Activated CD4-positive, alpha-beta T cell treated with anti-CD3 and anti-CD28 coated beads, Interleukin-2, amount 10 ng/mL, durations not matched to agents 7 days and 5 days (primary cell): ENCODE measurements around the gene CACNA1B. TPM values are rescaled to one million over a fixed set of nuclear protein-coding genes. Genes with fewer than 3 reads are reported as not detected.

Experiments used
- CTCF ChIA-PET: fragments of 350-600 bp; sonication (Branson Sonifier 250); formaldehyde crosslinking; loops from one replicate; lab custom pipeline; 2021; ENCODE audit warnings: antibody characterized with exemption; lab: Charles Lee
- POLR2A ChIA-PET: fragments of 350-600 bp; sonication (Branson Sonifier 250); formaldehyde crosslinking; loops from one replicate; lab custom pipeline; 2021; ENCODE audit warnings: antibody characterized with exemption; lab: Charles Lee
- DNase-seq: peaks from one replicate; pipeline ENCODE4 v3.0.0-alpha.2; 2020
- H3K27ac Mint-ChIP-seq: one replicate; pipeline ENCODE4 v1.8.0; 2021; ENCODE audit warnings: mild to moderate bottlenecking, moderate library complexity, mixed read lengths
- H3K27me3 Mint-ChIP-seq: one replicate; pipeline ENCODE4 v1.8.0; 2021; ENCODE audit warnings: mixed read lengths
- H3K36me3 Mint-ChIP-seq: one replicate; pipeline ENCODE4 v1.8.0; 2021; ENCODE audit warnings: low read depth, mixed read lengths
- H3K4me1 Mint-ChIP-seq: one replicate; pipeline ENCODE4 v1.8.0; 2021; ENCODE audit warnings: mixed read lengths
- H3K4me3 Mint-ChIP-seq: one replicate; pipeline ENCODE4 v1.8.0; 2021; ENCODE audit warnings: mild to moderate bottlenecking, moderate library complexity, mixed read lengths
- H3K9me3 Mint-ChIP-seq: one replicate; pipeline ENCODE4 v1.8.0; 2021; ENCODE audit warnings: mixed read lengths
- total RNA-seq, 2 experiments: library from RNA; stranded (reverse); gene quantifications; one replicate each; pipeline ENCODE4 v1.2.3, GENCODE V29; 2021

The CACNA1B gene
- total RNA-seq, 2 experiments from 2014 or later, result not detected

DNA sequence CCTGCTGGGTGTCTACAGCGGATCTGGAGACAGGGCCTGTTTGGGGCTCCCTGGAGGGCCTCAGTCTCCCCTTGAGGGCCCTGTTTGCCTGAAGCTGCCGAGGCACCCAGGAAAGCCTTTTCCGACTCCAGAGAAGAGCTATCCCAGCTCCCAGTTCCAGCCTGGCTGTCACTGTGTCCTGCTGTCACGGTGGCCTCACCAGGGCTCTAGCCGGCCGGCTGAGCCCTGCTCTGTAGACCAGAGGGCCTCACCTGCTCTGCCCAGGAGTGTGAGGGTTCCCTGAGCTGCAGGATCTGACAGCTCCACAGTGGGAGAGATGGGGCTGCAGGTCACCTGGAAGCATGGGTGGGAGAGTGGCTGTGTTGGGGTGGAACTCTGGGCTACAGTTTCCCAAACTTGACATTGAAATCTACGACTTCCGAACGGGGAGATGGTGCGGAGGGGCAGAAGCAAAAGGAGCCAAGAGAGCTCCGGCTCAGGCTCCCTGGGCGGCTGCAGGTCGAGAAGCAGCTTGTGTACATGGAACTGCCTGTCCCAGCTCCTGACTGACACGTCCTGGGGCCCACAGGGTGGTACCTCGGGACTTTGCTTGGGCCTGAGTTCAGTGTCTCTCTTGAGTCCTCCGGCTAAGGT lies 94.9 kb downstream of the CACNA1B start:
- CTCF ChIA-PET, result no interaction called here
- H3K27ac Mint-ChIP-seq, result no peak overlapping the region
- POLR2A ChIA-PET, result no interaction called here
- H3K27me3 Mint-ChIP-seq, result no peaks in the 10 kb centered on the region
- no peaks in the 10 kb centered on the region for H3K36me3 Mint-ChIP-seq
- DNase-seq, result no peak
- no peaks in the 10 kb centered on the region for H3K4me1 Mint-ChIP-seq
- H3K4me3 Mint-ChIP-seq, result no peak overlapping the region
- no peaks in the 10 kb centered on the region for H3K9me3 Mint-ChIP-seq

DNA sequence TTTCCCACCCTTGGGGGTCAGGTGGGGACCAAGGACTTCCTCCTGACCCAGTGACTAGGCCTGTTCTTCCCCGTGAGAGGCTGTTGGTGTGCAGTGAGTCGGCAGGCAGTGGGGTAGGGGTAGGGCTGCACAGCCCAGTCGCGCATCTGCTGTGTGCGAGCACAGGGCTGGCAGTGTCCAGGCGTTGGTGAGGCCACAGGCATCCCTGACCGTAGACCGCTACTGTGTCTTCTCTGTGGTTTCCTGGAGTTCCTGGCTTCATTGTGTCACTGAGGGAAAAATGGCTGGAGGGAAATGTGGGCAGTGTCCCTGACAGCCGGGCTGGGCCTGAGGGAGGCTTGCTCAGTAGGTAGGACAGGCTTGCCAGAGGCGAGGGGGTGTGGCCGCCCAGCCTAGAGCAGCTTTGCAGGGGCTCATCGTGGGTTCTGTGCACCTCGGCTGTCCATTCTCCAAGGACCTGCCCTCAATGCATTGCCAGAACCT lies 95.4 kb downstream of the CACNA1B start:
- CTCF ChIA-PET, result no interaction called here
- Mint-ChIP-seq H3K4me1 (no peaks in the 10 kb centered on the region), H3K36me3 (no peaks in the 10 kb centered on the region), H3K27ac (no peak overlapping the region), H3K27me3 (no peaks in the 10 kb centered on the region), H3K9me3 (no peaks in the 10 kb centered on the region), H3K4me3 (no peak overlapping the region)
- no peak for DNase-seq
- POLR2A ChIA-PET, result no interaction called here

GRCh38 chr9:137973829-137974416 lies 96.3 kb downstream of the CACNA1B start:
- Mint-ChIP-seq H3K4me1 (no peaks in the 10 kb centered on the region), H3K4me3 (no peak overlapping the region), H3K36me3 (no peaks in the 10 kb centered on the region), H3K27me3 (no peaks in the 10 kb centered on the region), H3K9me3 (no peaks in the 10 kb centered on the region), H3K27ac (no peak overlapping the region)
- DNase-seq, result no peak
- CTCF ChIA-PET, result no interaction called here
- POLR2A ChIA-PET, result no interaction called here

DNA sequence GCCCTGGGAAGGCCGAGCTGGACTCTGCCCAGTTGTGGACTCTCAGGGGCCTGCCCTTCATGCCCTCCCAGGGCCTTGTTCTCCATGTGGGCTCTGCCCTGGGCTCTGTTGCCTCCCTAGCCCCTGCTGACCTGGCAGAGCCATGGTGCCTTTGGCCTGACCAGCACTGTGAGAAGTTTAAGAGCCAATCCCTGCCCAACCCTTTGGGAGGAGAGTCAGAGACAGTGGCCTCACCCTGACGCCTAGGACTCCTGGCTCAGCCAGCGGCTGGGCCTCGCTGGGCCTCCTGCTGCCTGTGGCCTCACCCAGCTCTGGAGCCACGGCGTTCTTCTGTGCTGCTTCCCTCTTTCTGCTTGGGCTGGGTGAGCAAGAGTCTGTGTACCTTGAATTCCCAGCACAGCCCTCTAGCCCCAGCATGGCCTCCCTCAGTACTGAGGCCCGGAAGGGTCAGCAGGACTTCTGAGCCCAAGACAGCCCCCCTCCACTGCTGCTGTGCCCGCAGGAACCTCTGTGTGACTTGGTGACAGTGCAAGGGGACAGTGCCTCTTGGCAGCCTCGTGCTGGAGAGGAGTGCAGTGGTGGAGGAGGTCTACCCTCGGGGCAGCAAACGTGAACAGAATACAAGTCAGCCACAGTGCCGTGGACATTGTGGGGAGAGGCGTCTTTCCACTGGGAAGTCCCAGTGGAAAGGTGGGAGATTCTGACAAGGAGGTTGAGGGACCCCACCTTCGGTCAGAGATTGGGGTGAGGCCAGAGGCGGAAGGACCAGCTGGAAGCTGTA lies 97.4 kb downstream of the CACNA1B start:
- no peak overlapping the region for H3K4me3 Mint-ChIP-seq
- no peaks in the 10 kb centered on the region for H3K27me3 Mint-ChIP-seq
- H3K9me3 Mint-ChIP-seq, result no peaks in the 10 kb centered on the region
- ChIA-PET POLR2A (no interaction called here), CTCF (interaction anchor here (0.5 kb wide), 1 partner anchor 253 kb away, joined by 3 read pairs; no protein-coding TSS in a partner anchor)
- no peak for DNase-seq
- no peaks in the 10 kb centered on the region for H3K4me1 Mint-ChIP-seq
- H3K36me3 Mint-ChIP-seq, result no peaks in the 10 kb centered on the region
- H3K27ac Mint-ChIP-seq, result no peak overlapping the region

- POLR2A ChIA-PET, result no interaction called here
- Mint-ChIP-seq H3K36me3 (no peaks in the 10 kb centered on the region), H3K4me3 (no peak overlapping the region), H3K27ac (no peak overlapping the region), H3K9me3 (no peaks in the 10 kb centered on the region), H3K27me3 (no peaks in the 10 kb centered on the region), H3K4me1 (no peaks in the 10 kb centered on the region)
- no peak for DNase-seq
- CTCF ChIA-PET, result interaction anchor here (0.5 kb wide), 1 partner anchor 254 kb away, joined by 3 read pairs; no protein-coding TSS in a partner anchor
Measured at GRCh38 chr9:137975527-137975913, 97.9 kb downstream of the CACNA1B start.

DNA sequence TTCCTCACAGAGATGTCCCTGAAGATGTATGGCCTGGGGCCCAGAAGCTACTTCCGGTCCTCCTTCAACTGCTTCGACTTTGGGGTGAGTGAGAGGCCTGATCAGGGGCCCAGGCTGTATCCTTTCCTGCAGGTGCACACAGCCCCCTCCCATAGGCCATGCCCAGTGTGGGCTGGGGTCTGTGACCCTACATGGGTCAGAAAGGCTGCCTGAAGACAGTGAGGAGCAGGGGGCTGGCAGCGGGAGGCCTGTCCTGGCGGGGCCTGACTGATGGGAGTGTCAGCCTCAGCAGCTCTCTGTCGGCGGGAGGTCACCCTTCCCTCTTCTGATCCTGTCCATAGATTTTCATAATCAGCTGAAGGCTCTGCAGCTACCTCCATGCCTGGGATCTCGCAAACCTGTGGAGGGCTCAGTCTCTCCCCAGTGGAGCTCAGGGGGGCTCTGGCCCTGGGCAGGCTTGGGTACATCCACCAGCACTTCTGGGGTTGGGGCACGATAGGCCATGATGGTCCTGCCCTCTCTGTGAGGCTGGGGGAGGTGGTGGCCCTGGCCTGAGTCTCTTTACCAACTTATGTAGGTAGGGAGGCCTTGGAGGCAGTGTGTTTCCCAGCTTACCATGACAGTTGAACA lies 98.5 kb downstream of the CACNA1B start:
- CTCF ChIA-PET, result interaction anchor here (0.5 kb wide), 1 partner anchor 255 kb away, joined by 3 read pairs; no protein-coding TSS in a partner anchor
- no peak overlapping the region for H3K27ac Mint-ChIP-seq

GRCh38 chr9:137977571-137978261 lies 100.1 kb downstream of the CACNA1B start:
- no peaks in the 10 kb centered on the region for H3K4me1 Mint-ChIP-seq
- H3K36me3 Mint-ChIP-seq, result no peaks in the 10 kb centered on the region
- POLR2A ChIA-PET, result no interaction called here
- H3K4me3 Mint-ChIP-seq, result no peak overlapping the region
- no peak for DNase-seq
- H3K27ac Mint-ChIP-seq, result no peak overlapping the region
- H3K27me3 Mint-ChIP-seq, result peaks cover 5% of the 10 kb centered on the region
- H3K9me3 Mint-ChIP-seq, result no peaks in the 10 kb centered on the region
- CTCF ChIA-PET, result no interaction called here

More for the DNA sequence above, 98.5 kb downstream of the CACNA1B start:
- POLR2A ChIA-PET, result no interaction called here
- Mint-ChIP-seq H3K36me3 (no peaks in the 10 kb centered on the region), H3K27me3 (no peaks in the 10 kb centered on the region), H3K4me3 (no peak overlapping the region), H3K4me1 (no peaks in the 10 kb centered on the region), H3K9me3 (no peaks in the 10 kb centered on the region)
- DNase-seq, result no peak

- CTCF ChIA-PET, result no interaction called here
- peaks cover 5% of the 10 kb centered on the region for H3K27me3 Mint-ChIP-seq
- DNase-seq, result no peak
- H3K9me3 Mint-ChIP-seq, result no peaks in the 10 kb centered on the region
- no peak overlapping the region for H3K4me3 Mint-ChIP-seq
- no peaks in the 10 kb centered on the region for H3K36me3 Mint-ChIP-seq
- POLR2A ChIA-PET, result no interaction called here
- H3K27ac Mint-ChIP-seq, result no peak overlapping the region
- no peaks in the 10 kb centered on the region for H3K4me1 Mint-ChIP-seq
Measured at GRCh38 chr9:137978262-137978714, 100.7 kb downstream of the CACNA1B start.

DNA sequence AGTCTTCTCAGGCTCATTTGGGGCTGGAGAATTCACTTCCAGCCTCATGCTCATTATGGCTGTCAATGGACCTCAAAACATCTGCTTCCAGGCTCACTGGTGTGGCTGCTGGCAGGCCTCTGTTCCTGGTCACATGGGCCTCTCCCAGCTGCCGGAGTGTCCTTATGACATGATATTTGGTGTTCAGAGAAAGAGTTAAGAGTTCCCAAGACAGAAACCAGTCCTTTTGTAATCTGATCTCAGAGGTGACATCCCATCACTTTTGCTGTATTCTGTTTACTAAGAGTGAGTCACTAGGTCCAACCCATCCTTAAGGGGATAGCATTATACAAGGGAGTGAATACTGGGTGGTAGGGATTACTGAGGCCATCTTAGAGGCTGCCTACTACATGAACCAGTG lies 104.6 kb downstream of the CACNA1B start:
- Mint-ChIP-seq H3K4me1 (no peaks in the 10 kb centered on the region), H3K36me3 (no peaks in the 10 kb centered on the region), H3K9me3 (no peaks in the 10 kb centered on the region), H3K27ac (no peak overlapping the region), H3K4me3 (no peak overlapping the region), H3K27me3 (peaks cover 6% of the 10 kb centered on the region)
- CTCF ChIA-PET, result no interaction called here
- POLR2A ChIA-PET, result no interaction called here
- no peak for DNase-seq

- no peak overlapping the region for H3K27ac Mint-ChIP-seq
- no peaks in the 10 kb centered on the region for H3K9me3 Mint-ChIP-seq
- ChIA-PET POLR2A (no interaction called here), CTCF (no interaction called here)
- H3K36me3 Mint-ChIP-seq, result no peaks in the 10 kb centered on the region
- no peak for DNase-seq
- peaks cover 6% of the 10 kb centered on the region for H3K27me3 Mint-ChIP-seq
- no peaks in the 10 kb centered on the region for H3K4me1 Mint-ChIP-seq
- no peak overlapping the region for H3K4me3 Mint-ChIP-seq
Measured at GRCh38 chr9:137984005-137984404, 106.4 kb downstream of the CACNA1B start.

DNA sequence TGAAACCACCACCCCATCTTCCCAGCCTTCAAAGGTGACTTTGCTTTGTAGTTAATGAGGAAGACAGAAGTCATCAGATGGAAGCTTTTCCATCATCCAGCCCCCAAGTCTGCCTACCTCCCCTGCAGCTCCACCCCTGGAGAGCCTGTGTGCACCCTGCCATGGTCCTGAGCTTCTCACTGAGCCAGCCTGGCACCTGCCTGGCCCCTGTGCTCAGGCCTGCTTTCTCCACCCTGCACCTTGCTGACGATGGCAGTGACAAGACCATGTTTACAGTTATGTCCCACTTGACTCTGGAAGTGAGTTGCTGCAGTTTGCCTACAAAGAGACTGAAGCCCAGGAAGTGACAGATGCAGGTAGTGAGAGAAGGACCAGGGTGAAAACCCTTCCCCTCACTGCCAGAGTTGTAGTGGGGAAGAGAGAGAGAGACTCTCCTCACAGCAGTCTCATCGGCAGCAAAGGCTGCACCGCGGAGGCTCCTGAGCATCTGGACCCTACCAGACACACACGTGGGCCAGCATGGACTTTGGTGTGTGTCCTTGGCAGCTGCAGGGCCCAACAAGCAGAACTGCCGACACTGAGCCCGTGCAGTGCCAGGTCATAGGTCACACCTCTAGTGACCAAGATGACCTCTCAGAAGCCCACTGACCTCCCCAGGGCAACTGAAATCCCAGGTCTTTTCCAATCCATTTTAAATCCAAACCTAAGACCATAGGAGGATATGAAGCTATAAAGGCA lies 107.1 kb downstream of the CACNA1B start:
- CTCF ChIA-PET, result no interaction called here
- H3K9me3 Mint-ChIP-seq, result no peaks in the 10 kb centered on the region
- peaks cover 2% of the 10 kb centered on the region for H3K4me1 Mint-ChIP-seq
- peaks cover 6% of the 10 kb centered on the region for H3K27me3 Mint-ChIP-seq
- no peak overlapping the region for H3K27ac Mint-ChIP-seq
- no peak overlapping the region for H3K4me3 Mint-ChIP-seq
- no peak for DNase-seq
- H3K36me3 Mint-ChIP-seq, result no peaks in the 10 kb centered on the region
- POLR2A ChIA-PET, result no interaction called here

DNA sequence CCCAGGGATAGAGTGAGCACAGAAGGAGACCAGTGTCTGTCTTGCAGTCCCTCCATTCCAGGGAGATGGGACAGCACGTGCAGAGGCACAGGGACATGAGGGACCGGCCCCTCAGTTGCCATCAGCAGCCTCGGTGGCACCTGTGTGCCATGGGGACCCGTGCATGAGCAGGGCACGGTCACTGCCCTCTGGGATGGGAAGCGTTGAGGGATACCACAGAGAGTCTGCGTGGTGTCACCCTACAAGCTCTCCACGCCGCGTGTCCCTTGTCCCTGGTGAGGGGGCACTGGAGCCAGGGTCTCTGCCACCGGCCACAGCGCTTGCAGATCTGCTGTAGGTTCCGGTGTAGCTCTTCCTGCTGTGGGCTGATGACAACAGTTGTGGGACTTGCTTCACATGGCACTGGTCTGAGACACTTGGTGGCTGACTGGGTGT lies 108.1 kb downstream of the CACNA1B start:
- peaks cover 2% of the 10 kb centered on the region for H3K4me1 Mint-ChIP-seq
- no peaks in the 10 kb centered on the region for H3K9me3 Mint-ChIP-seq
- H3K27ac Mint-ChIP-seq, result no peak overlapping the region
- ChIA-PET POLR2A (no interaction called here), CTCF (no interaction called here)
- no peak for DNase-seq
- H3K4me3 Mint-ChIP-seq, result no peak overlapping the region
- no peaks in the 10 kb centered on the region for H3K36me3 Mint-ChIP-seq
- peaks cover 6% of the 10 kb centered on the region for H3K27me3 Mint-ChIP-seq
